DND-41 (cell line): ENCODE measurements around the gene CPXM1.

Experiments used
- CTCF ChIP-seq: IDR thresholded peaks from 2 replicates; pipeline ENCODE4 v1.5.1; 2012; ENCODE audit warnings: borderline replicate concordance, low read length, moderate library complexity, mild to moderate bottlenecking; ENCODE audit not compliant: poor library complexity, severe bottlenecking; ENCODE audit errors: extremely low read depth
- EZH2 ChIP-seq: IDR thresholded peaks from 3 replicates; pipeline ENCODE4 v1.6.1; 2012; ENCODE audit warnings: borderline replicate concordance, low read depth, mild to moderate bottlenecking, moderate library complexity, low read length, inconsistent platforms; ENCODE audit not compliant: severe bottlenecking

DNA sequence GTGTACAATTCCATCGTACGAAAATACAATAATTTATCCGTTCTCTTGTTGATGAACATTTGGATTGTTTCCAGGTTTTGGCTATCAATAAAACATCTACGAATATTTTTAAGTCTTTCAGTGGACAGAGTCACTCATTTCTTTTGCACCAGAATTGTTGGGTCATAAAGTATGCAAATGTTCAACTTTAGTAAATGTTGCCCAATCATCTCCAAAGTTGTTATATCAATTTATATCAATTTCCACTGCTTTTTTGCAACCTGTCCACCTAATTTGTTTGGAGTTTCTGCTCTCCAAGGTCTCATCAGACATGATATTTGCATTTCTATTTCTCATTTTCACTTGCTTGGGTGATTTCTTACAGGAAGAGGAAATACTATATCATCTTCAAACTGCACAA lies 26.2 kb upstream of the CPXM1 start:
- TF ChIP-seq CTCF (no peak), EZH2 (no peak)
